Uterus (tissue), 4 donors: ENCODE data around the gene WFDC6. TPM values are rescaled to one million over a fixed set of nuclear protein-coding genes. Genes with fewer than 3 reads are reported as not detected.
"Not testable (repeated sequence)": the region's sequence is repeated elsewhere in the genome, so short reads cannot be mapped to it uniquely, and the experiment has no call there.

Experiments
- DNase-seq, 2 donors: peaks; one replicate each; pipeline ENCODE4 v3.0.0-alpha.2; 2019 to 2020
- H3K27ac ChIP-seq, 2 donors: fragments of 200-600 bp; sonication (generic); 1 replicate in 1 of 2; 2 replicates in 1 of 2; pipeline ENCODE4 v1.5.1; 2016 to 2018
- H3K27me3 ChIP-seq, 2 donors: fragments of 200-600 bp; sonication (generic); one replicate each; pipeline ENCODE4 v1.5.1; 2018 to 2019; ENCODE audit warnings: control low read depth in 1 of 2
- H3K36me3 ChIP-seq, 2 donors: fragments of 200-600 bp; sonication (generic); one replicate each; pipeline ENCODE4 v1.5.1; 2019; ENCODE audit warnings: control low read depth in 1 of 2
- H3K4me1 ChIP-seq, 2 donors: fragments of 200-600 bp; sonication (generic); one replicate each; pipeline ENCODE4 v1.5.1; 2018 to 2019; ENCODE audit warnings: control low read depth in 1 of 2
- H3K4me3 ChIP-seq, 2 donors: fragments of 200-600 bp; sonication (generic); 1 replicate in 1 of 2; 2 replicates in 1 of 2; pipeline ENCODE4 v1.5.1; 2018 to 2019; ENCODE audit warnings: mild to moderate bottlenecking in 1 of 2
- H3K9me3 ChIP-seq, 2 donors: fragments of 200-600 bp; sonication (generic); one replicate each; pipeline ENCODE4 v1.5.1; 2019; ENCODE audit warnings: control low read depth in 1 of 2
- CTCF ChIP-seq, 4 experiments: fragments of 200-600 bp in 2 of 4; fragments of 450-650 bp in 2 of 4; sonication (generic) in 2 of 4; IDR thresholded peaks; one replicate each; pipeline ENCODE4 v1.5.1; 2016 to 2019; ENCODE audit warnings: antibody characterized with exemption in 4 of 4, mild to moderate bottlenecking in 2 of 4, moderate library complexity in 1 of 4
- POLR2A ChIP-seq, 2 donors: fragments of 450-650 bp; IDR thresholded peaks; one replicate each; pipeline ENCODE4 v1.6.1; 2016; ENCODE audit warnings: antibody characterized with exemption in 2 of 2, mild to moderate bottlenecking in 1 of 2, moderate library complexity in 1 of 2
- intact Hi-C: fragments of 100-400 bp; cut with DNase I; formaldehyde crosslinking; loops from one replicate; pipeline ENCODE4 v1.15.1; 2023; ENCODE audit warnings: low total_unique reads
- total RNA-seq, 4 donors: library from RNA; depleted of rRNA in 3 of 4; stranded (reverse); fragments of >200 nt in 3 of 4; gene quantifications; one replicate each; pipeline versions ENCODE4 v1.1.0 to v1.2.4, GENCODE V29; 2014 to 2023
- donor health status: DM: yes; HTN: yes; CAD: no.

The WFDC6 gene
- total RNA-seq, 4 donors from 2014 or later, result not detected

- TF ChIP-seq CTCF (IDR thresholded peaks at IDR 0.05) (no peak), POLR2A (IDR thresholded peaks at IDR 0.05) (no peak)
- intact Hi-C loops, result no loop called here
- no peaks in the 10 kb centered on the region for H3K9me3 ChIP-seq
- no peak overlapping the region for H3K4me3 ChIP-seq
- H3K27me3 ChIP-seq, result peaks cover 0 to 7% of the 10 kb centered on the region in 2 donors
- no peak overlapping the region for H3K27ac ChIP-seq
- no peaks in the 10 kb centered on the region for H3K4me1 ChIP-seq
- no peaks in the 10 kb centered on the region for H3K36me3 ChIP-seq
- DNase-seq, result no peak
Observed at GRCh38 chr20:45578231-45578630, 38.9 kb upstream of the WFDC6 start.

GRCh38 chr20:45576995-45577394, 37.7 kb upstream of the WFDC6 start:
- no peak for DNase-seq
- no peak overlapping the region for H3K4me3 ChIP-seq
- no peaks in the 10 kb centered on the region for H3K27me3 ChIP-seq
- H3K4me1 ChIP-seq, result no peaks in the 10 kb centered on the region
- H3K9me3 ChIP-seq, result no peaks in the 10 kb centered on the region
- TF ChIP-seq CTCF (IDR thresholded peaks at IDR 0.05), result no peak
- TF ChIP-seq POLR2A (IDR thresholded peaks at IDR 0.05), result no peak
- H3K36me3 ChIP-seq, result no peaks in the 10 kb centered on the region
- intact Hi-C loops, result no loop called here
- no peak overlapping the region for H3K27ac ChIP-seq

- Histone ChIP-seq H3K4me3 (no peak overlapping the region), H3K27ac (no peak overlapping the region), H3K27me3 (no peaks in the 10 kb centered on the region), H3K4me1 (no peaks in the 10 kb centered on the region), H3K9me3 (no peaks in the 10 kb centered on the region), H3K36me3 (no peaks in the 10 kb centered on the region)
- no peak for DNase-seq
- intact Hi-C loops, result no loop called here
- TF ChIP-seq POLR2A (IDR thresholded peaks at IDR 0.05) (no peak), CTCF (IDR thresholded peaks at IDR 0.05) (no peak)
Observed at GRCh38 chr20:45575931-45576330, 36.6 kb upstream of the WFDC6 start.

GRCh38 chr20:45569650-45570049, 30.4 kb upstream of the WFDC6 start:
- H3K27ac ChIP-seq, intact Hi-C loops, H3K27me3 ChIP-seq, H3K9me3 ChIP-seq, H3K4me3 ChIP-seq, DNase-seq, H3K4me1 ChIP-seq, H3K36me3 ChIP-seq: not testable (repeated sequence)

GRCh38 chr20:45564760-45565276, 25.5 kb upstream of the WFDC6 start:
- Histone ChIP-seq H3K36me3 (no peaks in the 10 kb centered on the region), H3K4me1 (no peaks in the 10 kb centered on the region), H3K27me3 (no peaks in the 10 kb centered on the region), H3K9me3 (no peaks in the 10 kb centered on the region), H3K4me3 (no peak overlapping the region), H3K27ac (no peak overlapping the region)
- no peak for TF ChIP-seq POLR2A (IDR thresholded peaks at IDR 0.05)
- TF ChIP-seq CTCF (IDR thresholded peaks at IDR 0.05), result no peak
- intact Hi-C loops, result no loop called here
- DNase-seq, result no peak

- no peak for DNase-seq
- Histone ChIP-seq H3K9me3 (no peaks in the 10 kb centered on the region), H3K36me3 (no peaks in the 10 kb centered on the region), H3K4me3 (no peak overlapping the region), H3K27me3 (no peaks in the 10 kb centered on the region), H3K27ac (no peak overlapping the region), H3K4me1 (no peaks in the 10 kb centered on the region)
- intact Hi-C loops, result no loop called here
- TF ChIP-seq CTCF (IDR thresholded peaks at IDR 0.05), result no peak
- no peak for TF ChIP-seq POLR2A (IDR thresholded peaks at IDR 0.05)
Observed at GRCh38 chr20:45555198-45555597, 15.9 kb upstream of the WFDC6 start.
